Sigmoid colon (tissue), 4 donors: ENCODE data around the gene WDR37.

Source experiments
- CTCF ChIP-seq, 4 experiments: fragments of 450-650 bp in 3 of 4; fragments of 200-600 bp in 1 of 4; IDR thresholded peaks; one replicate each; pipeline ENCODE4 v1.5.1; 2016 to 2019; ENCODE audit warnings: antibody characterized with exemption in 4 of 4, mild to moderate bottlenecking in 3 of 4, moderate library complexity in 2 of 4
- EP300 ChIP-seq, 4 donors: sonication (generic); formaldehyde crosslinking; IDR thresholded peaks; one replicate each; pipeline ENCODE4 v1.6.1; 2017; ENCODE audit warnings: antibody characterized with exemption in 4 of 4
- POLR2A ChIP-seq, 2 donors: fragments of 450-650 bp; IDR thresholded peaks; one replicate each; pipeline ENCODE4 v1.6.1; 2016; ENCODE audit warnings: antibody characterized with exemption in 2 of 2, mild to moderate bottlenecking in 2 of 2, moderate library complexity in 2 of 2
- POLR2AphosphoS5 ChIP-seq, 4 donors: sonication (generic); formaldehyde crosslinking; IDR thresholded peaks; one replicate each; pipeline ENCODE4 v1.6.1; 2017; ENCODE audit warnings: antibody characterized with exemption in 4 of 4

- no peak for TF ChIP-seq POLR2A (IDR thresholded peaks at IDR 0.05)
- TF ChIP-seq EP300 (IDR thresholded peaks at IDR 0.05): no peak
- TF ChIP-seq CTCF (IDR thresholded peaks at IDR 0.05): no peak
- no peak for TF ChIP-seq POLR2AphosphoS5 (IDR thresholded peaks at IDR 0.05)
Observed at GRCh38 chr10:1171586-1171985, 115.4 kb downstream of the WDR37 start.
